Stimulated activated CD8-positive, alpha-beta memory T cell treated with anti-CD3 and anti-CD28 coated beads, Interleukin-15, amount 100 ng/mL, for 48 hours (primary cell): ENCODE data around the gene CLIC1.

ENCODE experiments used
- DNase-seq, 2 donors: peaks; one replicate each; pipeline ENCODE4 v3.0.0-alpha.2; 2020; ENCODE audit warnings: low read depth in 2 of 2

CLIC1 gene

DNA sequence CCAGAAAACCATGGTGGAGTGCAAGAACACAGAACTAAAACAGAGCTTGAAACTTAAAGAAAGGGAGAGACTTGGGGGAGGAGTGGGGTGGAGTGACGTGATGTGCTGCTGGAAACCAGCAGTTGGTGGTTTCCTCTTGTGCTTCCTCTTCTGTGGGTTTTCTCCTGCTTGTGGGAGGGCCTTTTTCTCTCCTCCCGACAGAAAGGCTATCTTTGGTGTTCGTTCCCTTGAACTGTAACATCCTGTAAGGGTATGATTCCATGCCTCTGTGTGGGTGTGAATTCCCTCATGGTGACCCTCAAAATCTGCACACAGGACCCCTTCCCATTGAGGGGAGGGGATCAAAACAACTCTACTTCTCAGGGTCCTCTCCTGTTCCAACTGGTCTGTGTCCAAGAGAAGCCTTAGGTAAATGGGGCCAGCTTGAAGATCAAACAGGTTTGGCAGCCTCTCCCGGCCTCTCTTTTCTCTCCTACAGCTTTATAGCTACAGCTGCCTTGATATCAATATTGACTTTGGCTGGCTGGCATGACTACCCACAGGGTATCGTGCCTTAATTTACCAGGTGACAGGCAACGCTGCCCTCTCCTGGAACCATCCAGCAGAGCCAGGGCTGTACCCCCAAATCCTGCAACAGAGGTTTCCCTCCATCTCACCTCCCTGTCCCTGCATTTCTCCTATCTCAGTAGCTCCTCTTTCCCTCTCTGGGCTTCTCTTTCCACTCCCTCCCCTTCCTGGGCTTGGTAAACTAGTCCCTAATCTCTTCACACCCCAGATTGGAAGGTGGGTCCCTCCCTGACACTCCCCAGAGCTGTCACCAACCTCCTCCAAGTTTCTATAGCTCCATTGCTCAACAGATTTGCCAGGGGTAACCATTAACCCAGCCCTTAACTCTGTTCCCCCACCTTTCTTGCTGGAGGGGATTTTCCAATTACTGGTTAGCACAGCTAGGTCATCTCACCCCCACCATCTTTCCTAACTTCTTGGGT lies 2.0 kb upstream of the CLIC1 start:
- DNase-seq: peak; percentile 41 to 53

DNA sequence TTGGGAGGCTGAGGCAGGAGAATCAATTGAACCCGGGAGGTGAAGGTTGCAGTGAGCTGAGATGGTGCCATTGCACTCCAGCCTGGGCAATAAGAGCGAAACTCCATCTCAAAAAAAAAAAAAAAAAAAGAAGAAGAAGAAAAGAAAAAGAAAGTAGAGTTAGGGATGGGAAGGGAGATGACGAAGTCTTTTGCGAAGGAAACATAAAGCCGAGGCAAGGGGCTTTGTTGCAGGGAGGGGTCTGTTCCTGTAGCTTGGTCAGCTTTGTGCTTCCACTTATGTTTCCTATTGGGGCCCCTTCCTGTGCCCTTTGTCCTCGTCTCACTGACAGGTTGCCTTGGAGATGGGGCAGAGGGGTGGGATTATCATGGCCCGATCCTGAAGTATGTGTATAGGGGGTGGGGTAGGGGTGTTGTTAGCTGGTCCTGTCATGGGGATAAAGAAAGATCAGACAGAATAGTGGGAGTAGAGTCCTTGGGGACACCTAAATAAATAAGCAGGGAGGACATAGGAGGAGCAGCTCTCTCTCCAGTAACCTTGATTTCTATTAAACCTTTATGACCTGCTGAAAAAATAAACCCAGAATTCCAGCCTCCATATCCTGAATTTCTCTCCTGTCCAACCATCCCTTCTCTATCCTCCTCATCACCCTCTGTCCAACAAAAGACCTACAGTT lies 1.1 kb upstream of the CLIC1 start:
- no peak for DNase-seq

DNA sequence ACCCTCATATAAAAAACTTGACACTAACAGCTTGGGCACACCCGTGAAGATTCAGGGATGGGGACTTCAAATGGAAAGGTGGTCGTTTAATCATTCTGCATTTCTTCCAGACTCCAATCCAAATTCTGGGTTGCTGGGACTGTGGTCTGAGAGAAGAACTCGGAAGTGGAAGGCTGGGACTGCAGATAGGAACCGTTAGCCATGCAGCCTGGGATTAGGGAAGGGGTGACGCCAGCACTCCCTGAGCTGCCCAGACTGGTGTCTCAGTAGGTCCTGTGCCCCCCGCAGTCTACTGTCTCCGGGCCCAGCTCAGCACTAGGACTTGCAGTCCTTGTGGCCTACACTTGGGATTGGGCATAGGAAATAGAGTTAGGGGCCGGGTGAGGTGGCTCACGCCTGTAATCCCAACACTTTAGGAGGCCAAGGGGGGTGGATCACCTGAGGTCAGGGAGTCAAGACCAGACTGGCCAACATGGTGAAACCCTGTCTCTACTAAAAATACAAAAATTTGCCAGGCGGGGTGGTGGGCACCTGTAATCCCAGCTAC lies 511 bp upstream of the CLIC1 start:
- DNase-seq: no peak

DNA sequence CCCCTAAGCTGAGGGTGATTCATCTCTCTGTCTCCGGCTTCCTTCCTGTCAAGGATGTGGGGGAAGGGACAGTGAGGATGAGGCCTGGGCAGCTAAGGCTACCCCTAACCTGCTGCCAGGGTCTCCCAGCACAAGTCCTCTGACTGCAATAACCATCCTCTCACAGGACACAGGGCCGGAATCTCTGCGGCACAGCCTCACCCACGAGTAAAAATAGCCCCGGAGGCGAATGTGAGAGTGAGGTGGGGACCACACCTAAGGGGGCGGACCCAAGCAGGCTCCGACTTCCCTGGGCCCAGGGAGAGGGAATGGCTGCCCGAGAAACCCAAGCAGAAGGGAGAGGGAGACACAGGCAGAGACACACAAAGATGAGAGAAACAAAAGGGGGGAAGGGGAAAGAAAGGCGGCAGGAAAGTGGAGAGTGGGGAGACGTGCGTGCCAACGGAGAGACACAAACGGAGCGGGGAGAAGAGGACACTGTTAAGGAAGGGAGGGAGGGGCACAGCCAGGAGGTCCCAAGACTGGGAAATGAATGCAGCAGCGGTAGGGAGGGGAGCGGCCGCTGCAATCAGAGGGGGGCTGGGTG lies 1.4 kb downstream of the CLIC1 start:
- peak; percentile 44 to 47 for DNase-seq

DNA sequence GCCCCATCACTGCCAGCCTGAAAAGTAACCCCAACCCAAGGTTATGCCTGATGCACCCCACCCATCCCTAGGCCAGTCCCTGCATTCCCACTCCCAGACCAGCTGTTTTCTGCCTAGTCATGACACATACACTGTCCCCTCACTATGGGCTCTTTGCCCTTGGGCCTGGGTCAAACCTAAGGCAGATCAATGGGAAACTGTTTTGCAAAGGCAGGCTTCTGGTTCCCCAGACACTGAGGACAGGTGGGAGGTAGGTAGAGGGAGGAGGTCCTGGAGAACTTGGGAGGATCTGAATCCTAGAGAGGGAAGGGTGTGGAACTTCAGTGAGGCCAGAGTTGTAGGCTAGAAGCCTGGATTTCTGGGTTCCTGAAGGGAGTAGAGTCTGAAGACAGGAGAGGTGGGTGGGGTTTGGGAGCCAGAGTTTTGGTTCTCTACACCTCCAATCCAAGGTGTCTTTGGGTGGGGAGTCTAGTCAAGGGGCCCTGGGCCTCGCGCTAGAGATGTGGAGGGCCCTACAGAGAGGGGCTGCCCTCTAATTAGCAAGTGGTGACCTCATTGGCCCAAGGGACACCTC lies 2.0 kb downstream of the CLIC1 start:
- DNase-seq: no peak

DNA sequence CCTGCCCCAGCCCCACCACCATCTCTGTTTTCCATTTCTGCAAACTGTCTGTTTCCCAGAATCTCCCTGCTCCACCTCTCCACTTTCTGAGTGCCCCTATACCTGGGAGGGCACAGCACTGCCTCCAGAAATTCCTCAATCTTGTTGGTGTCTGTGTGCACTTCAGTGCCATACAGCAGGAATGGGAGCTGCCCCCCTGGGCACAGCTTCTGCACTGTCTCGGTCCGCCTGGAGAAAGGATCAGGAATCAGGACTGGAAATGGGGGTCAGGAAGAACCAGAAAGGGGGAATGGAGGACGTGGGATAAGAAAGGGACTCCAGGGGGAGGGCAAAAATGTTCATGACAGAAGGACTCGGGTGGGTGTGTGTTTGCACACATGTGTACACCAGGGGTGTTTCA lies 2.6 kb downstream of the CLIC1 start:
- DNase-seq: no peak

DNA sequence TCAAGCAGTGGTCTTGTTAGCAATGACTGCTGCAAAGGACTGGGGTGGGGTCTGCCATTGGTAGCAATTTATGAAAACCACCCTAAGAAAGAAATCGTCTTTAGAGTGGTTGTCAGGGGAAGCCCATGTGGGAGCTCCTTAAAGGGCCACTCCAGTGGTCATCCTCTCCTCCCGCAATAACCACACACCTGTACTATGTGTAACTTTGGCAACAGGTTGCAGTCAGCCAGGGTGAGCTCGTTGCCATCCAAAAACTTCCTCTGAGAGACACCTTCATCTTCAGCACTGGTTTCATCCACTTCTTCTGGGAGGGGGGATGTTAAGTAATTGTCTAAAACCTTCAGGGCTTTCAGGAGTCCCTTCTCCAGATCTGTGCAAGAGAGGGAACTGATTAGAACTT lies 4.3 kb downstream of the CLIC1 start:
- DNase-seq: no peak

DNA sequence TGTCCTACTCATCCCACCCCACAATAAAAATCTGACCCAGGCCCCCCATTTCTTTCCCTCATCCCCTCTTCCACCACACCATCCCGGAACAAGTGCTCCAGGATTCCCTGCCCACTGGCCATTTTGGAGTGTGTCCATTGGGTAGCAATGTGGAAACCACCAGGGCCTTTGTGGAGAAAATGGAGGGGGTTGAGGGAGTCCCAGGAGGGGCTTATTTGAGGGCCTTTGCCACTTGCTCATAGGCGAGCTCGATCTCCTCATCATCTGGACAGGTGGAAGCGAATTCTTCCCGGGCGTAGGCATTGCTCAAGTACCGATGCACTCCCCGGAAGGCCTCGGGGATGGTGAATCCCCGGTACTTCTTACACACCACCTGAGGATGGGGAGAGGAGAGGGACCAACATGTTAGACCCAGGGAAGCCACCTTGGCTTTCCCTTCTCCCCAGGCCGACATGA lies 5.7 kb downstream of the CLIC1 start:
- no peak for DNase-seq

DNA sequence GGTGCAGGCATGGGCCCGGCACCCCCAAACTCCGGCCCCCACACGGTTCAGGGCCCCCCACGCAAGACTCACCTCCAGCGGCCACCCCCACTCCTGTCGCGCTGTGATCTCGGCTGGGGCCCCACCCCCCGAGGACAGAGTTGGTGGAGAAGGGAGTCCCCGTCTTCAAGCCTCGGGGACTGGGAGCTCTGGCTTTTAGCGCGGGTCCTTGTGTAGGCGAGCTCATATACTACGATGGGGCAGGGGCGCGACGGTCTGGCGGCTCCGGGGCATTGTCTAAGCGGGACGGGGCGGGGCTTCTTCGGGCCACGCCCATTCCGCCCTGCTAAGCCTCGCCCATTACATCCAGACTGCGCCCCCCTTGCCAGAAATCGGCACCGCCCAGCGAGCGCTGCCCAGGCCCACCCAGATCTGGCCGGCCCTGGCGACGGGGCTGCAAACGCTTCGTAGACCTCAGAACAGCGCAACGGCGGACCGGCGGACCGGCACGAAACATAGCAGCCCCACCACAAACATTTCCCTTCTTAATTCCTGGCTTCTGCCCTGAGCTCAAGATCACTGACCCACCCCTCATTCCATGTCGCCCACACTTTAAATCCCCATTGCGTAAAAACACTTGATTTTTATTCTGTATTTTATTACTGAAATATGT lies 6.2 kb downstream of the CLIC1 start:
- peak; percentile 54 to 62 for DNase-seq

DNA sequence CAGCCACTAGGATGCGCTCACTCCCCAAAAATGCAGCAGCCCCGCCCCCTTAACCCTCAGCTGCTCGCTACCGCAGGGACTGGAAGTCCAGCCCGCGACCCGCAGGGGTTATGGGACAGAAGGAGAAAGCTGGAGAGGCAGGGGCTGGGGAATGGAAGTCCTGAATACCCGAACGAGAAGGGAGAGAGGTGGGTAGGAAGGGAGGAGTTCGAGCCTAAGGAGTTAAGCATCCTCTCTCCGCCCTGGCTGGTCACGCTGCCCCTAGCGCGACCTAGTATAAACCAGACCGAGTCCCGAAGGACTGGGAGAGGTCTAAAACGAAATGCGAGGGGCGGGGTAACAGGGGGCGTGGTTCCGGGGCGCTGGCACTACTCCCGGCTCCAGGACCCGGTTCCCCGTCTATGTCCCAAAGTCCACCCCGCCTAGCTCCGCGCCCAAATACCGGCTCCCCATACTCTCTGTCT lies 6.8 kb downstream of the CLIC1 start:
- peak; percentile 59 to 60 for DNase-seq

DNA sequence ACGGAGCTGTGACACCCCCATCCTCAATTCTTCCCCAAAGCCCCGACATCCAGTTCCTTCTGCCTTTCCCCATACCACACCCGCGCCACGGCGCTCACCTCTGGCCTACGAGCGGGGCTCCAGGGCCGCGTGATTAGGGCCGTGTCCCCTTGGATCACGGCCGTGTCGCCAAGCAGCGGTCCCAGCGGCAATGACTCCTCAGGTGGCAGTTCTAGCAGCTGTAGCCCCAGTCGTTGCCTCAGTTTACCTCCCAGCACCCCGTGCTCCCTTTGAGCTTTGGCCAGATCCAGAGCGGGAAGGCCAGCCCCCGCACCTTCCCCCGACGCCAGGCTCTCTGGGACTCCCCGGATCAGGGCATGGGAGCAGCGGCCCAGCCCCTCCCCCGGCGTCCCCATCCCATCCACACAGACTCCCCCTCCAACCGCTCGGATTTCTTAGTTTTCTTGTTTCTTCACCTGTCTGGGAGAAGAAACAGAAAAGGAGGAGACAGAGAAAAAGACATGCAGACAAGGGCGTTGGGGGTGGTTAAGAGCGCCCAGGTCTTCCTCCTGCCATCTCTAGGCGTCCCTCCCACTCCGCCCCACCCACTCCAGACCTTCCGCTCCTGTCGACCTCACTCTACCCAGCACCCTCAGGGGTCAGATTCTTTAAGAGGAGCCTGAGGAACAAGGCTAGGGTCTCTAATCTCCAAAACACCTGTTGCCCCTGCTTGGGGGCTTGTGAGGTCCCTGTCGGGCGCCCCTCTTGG lies 7.4 kb downstream of the CLIC1 start, which contains the start of gene DDAH2:
Gene DDAH2 (minus strand): TSS at position 533 of the 748 bp plus-strand sequence. CDS start 138 bp downstream, at position 395.
- DNase-seq: no peak

DNA sequence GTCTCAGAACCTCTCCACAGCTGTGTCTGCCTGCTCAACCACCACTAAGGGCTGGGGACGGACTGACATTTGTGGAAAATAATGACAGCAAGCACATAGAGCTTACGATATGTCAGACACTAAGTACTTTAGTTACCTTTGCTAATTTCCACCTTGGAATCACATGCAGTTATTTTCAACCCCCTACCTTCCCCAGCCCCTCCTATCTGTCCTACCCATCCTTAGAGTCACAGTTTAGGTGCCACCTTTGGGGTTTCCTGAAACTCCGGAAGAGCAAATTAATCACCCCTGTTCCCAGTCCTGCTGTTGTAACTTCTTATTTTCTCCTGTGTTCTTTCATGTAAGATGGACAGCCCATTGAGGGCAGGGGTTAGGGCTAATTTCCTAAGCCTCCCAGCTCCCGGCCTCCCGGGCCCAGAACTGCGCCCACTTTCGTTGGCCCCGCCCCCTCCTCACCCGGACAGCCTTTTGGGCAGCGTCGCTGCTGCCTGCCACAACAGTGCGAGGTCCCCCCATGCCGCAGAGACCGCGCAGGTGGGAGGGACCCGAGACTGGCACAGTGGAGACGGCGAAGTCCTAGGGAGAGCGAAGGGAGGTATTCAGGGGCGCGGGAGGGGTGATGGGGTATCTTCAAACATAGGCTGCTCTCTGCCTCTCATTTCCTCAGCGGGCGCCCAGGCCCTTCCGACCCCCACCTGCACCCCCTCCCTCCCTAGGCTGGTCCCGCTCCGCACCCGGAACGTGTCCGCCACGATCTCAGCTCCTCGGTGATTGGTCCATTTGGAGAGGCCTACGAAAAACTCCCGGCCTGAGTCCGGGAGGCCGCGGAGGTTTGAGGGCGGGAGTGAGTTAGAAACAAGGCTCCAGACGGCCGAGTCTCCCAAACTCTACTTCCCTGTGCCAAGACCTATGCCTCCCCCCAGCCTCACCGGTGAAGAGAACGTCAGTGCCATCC lies 8.3 kb downstream of the CLIC1 start:
- DNase-seq: no peak

DNA sequence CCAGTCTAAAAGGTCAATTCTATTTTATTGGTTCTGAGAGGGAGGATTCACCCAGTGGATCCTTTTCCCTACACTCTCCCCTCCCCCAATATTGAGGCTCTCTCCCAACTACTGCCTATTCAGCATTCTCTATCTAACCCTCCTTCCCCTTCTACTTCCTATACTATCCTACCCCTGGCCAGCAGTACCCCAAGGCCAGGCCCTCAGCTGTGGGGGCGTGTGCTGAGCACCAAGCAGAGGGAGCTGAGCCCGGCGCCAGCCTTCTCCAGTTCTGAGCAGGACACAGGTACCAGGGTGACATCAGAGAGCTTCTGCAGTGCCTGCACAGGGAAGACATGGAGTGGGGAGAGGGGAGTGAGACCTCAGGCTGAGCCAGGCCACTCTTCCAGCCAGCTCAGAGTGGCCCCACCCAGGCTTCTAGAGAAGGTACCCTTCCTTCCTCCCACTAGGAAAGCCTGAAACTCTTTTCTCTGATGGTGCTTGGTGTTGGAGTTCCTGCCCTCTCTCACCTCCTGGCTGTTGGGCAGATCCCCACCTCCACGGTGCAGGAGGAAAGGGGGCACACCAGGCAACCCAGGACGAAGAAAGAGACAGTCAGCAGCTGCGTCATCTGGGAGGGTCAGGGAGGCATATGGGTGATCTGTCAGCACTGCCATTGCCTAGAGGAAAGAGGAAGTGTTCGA lies 9.2 kb downstream of the CLIC1 start:
- DNase-seq: no peak

DNA sequence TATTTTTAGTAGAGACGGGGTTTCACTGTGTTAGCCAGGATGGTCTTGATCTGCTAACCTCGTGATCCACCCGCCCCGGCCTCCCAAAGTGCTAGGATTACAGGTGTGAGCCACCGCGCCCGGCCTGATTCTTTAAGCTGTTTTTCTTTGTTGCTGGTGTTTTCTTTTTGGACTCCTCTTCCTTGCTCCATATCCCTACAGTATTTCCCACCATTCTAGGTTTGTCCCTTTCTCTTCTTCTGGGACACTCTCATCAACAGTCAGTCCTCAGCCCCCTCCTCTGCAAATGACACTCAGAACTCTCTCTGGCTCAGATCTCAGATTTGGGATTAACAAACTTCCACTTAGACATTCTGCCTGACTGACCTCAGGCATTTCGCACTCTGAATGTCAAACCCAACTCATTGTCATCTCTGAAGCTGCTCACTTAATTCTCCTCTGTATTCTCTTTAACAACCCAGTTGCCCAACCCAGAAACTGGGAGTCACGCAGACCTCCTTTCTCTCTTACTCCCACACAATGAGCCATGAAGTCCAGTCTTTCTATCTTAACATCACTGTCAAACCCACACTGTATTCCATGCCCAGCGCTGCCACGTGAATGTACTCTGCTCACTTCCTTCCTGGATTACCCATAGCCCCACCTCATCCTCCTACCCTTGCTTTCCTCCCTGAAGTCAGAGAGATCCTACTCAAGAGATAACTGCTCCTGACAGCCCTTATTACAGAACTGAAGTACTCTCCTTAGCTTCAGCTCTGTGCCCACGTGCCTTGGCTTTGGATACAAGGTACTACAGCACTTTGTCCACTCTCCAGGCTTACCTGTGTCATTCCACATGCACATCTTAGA lies 10.6 kb downstream of the CLIC1 start:
- no peak for DNase-seq

DNA sequence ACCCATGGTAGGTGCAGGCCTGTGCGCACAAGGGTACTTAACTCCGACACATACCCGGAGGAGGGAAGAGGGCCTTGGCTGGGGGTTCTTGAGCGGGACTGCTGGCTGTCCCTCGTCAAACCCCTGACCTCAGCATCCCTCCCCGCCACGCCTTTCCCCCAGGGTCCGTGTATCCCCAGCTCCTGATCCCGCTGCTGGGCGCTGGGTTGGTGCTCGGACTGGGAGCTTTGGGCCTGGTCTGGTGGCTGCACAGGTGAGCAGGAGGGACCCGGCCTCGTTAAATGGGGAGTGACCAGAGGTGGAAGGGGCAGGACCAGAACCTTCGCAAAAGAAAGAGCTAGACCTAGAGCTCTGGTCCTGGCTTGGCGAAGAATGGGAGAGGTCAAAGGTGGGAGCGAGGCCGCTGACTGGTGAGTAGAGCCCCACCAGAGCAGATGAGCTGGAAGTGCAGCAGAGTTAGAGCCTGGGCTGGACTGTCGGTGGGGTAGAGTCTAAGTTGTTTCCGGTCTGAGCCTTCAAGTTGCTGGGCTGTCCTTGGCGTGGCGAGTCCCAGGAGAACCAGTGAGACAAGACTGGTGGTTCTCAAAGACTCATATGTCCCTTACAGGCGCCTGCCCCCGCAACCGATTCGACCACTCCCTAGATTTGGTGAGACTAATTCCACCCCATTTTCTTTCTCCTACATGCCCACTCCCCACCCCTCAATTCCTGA lies 12.2 kb downstream of the CLIC1 start:
- DNase-seq: no peak

DNA sequence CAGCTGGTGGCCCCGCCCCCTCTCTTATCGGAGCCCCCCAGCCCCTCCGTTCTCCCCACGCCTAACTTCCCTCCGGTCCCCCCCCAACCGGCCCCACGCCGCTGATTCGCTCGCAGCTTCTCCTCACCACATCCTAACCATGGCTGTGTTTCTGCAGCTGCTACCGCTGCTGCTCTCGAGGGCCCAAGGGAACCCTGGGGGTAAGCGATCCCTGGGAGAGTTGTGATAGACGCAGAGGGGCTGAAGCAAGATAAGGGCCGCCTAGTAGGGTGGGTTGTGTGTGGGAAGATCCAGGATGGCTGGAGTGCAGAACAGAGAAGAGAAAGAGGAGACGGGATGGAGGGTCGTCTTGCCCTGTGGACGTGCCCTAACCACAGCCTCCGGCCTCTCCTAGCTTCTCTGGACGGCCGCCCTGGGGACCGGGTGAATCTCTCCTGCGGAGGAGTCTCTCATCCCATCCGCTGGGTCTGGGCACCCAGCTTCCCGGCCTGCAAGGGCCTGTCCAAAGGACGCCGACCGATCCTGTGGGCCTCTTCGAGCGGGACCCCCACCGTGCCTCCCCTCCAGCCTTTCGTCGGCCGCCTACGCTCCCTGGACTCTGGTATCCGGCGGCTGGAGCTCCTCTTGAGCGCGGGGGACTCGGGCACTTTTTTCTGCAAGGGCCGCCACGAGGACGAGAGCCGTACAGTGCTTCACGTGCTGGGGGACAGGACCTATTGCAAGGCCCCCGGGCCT lies 12.9 kb downstream of the CLIC1 start, which contains the start of gene MPIG6B:
Gene MPIG6B (plus strand): TSS at position 129 of the 735 bp plus-strand sequence. CDS start 11 bp downstream, at position 140.
- DNase-seq: no peak
